NCI-H82 treated with DMSO at 0.1 percent for 48 hours (cell line): ENCODE results near the gene CARM1.

ENCODE experiments used
- DNase-seq: peaks from one replicate; lab custom pipeline; 2025; ENCODE audit not compliant: unreplicated experiment; lab: John Stamatoyannopoulos, UW

Gene CARM1

DNA sequence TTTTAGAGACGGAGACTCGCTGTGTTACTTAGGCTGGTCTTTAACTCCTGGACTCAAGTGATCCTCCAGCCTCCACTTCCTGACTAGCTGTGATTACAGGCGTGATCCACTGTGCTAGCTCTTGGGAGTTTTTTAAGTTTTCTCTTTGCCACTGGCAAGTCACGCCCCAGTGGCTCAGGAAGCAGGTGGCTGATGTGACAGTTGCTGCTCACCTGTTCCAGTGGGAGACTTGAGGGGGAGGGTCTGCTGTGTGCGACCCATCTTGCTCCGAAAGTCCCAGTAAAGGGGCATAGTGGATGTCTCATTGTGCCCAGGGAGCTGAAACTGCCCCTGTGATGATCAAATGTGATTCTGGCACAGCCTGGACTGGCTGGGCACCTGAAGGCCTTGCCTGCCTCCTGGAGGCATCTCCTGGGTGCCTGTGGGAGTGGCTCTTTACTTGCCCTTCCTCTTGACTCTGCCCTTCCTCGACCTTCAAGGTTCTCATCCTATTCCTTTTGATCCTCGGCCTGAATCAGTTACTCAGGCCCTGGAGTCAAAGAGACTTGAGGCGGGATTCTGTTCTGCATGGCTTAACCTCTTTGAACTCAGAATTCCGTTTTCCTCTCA, 97.3 kb downstream of the CARM1 start:
- DNase-seq, result no peak

DNA sequence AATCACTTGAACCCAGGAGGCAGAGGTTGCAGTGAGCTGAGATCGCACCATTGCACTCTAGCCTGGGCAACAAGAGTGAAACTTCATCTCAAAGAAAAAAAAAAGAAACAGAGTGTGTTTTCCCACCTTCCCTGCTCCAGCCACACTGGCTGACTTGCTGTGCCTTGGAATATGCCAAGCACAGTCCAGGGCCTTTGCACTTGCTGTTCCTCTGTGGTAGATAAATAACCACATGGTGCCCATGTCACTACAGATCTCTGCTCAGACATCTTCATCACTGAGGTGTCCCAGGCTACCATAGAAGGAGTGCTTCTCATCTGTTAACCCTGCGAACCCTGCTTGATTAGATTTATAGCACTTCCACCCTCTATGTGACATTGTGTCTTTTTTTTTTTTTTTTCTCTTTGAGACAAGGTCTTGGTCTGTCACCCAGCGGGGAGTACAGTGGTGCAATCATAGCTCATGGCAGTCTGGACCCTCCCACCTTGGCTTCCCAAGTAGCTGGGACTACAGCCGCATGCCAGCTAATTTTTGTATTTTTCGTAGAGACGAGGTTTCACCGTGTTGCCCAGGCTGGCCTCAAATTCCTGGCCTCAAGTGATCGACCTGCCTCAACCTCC, 99.9 kb downstream of the CARM1 start:
- no peak for DNase-seq
